ENCODE data around the gene INSRR.

INSRR gene

GRCh38 chr1:156851779-156852417, 7.0 kb downstream of the INSRR start:
- no peak overlapping the region for H3K4me3 ChIP-seq
- TF ChIP-seq CTCF (IDR thresholded peaks at IDR 0.05): no peak
- DNase-seq (ENCODE audit: low spot score): no peak
- H3K27ac ChIP-seq: no peak overlapping the region

- no peak overlapping the region for H3K4me3 ChIP-seq
- no peak overlapping the region for H3K27ac ChIP-seq
- no peak for DNase-seq (ENCODE audit: low spot score)
- no peak for TF ChIP-seq CTCF (IDR thresholded peaks at IDR 0.05)
Measured at GRCh38 chr1:156849151-156849496, 9.8 kb downstream of the INSRR start.

GRCh38 chr1:156848461-156849150, 10.3 kb downstream of the INSRR start:
- H3K4me3 ChIP-seq: no peak overlapping the region

GRCh38 chr1:156847591-156848460, 11.1 kb downstream of the INSRR start:
- Histone ChIP-seq H3K27ac (no peak overlapping the region), H3K4me3 (no peak overlapping the region)
- TF ChIP-seq CTCF (IDR thresholded peaks at IDR 0.05): no peak
- no peak for DNase-seq (ENCODE audit: low spot score)

More at GRCh38 chr1:156848461-156849150, 10.3 kb downstream of the INSRR start:
- no peak for TF ChIP-seq CTCF (IDR thresholded peaks at IDR 0.05)
- no peak for DNase-seq (ENCODE audit: low spot score)
- H3K27ac ChIP-seq: no peak overlapping the region

- DNase-seq (ENCODE audit: low spot score): no peak
- H3K27ac ChIP-seq: no peak overlapping the region
- TF ChIP-seq CTCF (IDR thresholded peaks at IDR 0.05): no peak
Measured at GRCh38 chr1:156846643-156847042, 12.3 kb downstream of the INSRR start.

GRCh38 chr1:156845953-156846545, 12.9 kb downstream of the INSRR start:
- no peak for DNase-seq (ENCODE audit: low spot score)
- Histone ChIP-seq H3K27ac (no peak overlapping the region), H3K4me3 (no peak overlapping the region)
- no peak for TF ChIP-seq CTCF (IDR thresholded peaks at IDR 0.05)

More at GRCh38 chr1:156846643-156847042, 12.3 kb downstream of the INSRR start:
- no peak overlapping the region for H3K4me3 ChIP-seq

Measured in coronary artery (tissue), 2 donors.